PC-9 (cell line): ENCODE measurements around the gene LRCOL1.

Experiments used
- EZH2 ChIP-seq: fragments of 200-600 bp; sonication (generic); IDR thresholded peaks from 2 replicates; pipeline ENCODE4 v1.8.0; 2017; ENCODE audit warnings: antibody characterized with exemption, low read depth
- TF ChIP-seq, protein P1 (sequence below): fragments of 200-600 bp; sonication (generic); conservative IDR thresholded peaks from 2 replicates; pipeline ENCODE4 v1.6.1; 2017; ENCODE audit warnings: mixed run types, antibody characterized with exemption, mild to moderate bottlenecking, moderate library complexity

DNA sequence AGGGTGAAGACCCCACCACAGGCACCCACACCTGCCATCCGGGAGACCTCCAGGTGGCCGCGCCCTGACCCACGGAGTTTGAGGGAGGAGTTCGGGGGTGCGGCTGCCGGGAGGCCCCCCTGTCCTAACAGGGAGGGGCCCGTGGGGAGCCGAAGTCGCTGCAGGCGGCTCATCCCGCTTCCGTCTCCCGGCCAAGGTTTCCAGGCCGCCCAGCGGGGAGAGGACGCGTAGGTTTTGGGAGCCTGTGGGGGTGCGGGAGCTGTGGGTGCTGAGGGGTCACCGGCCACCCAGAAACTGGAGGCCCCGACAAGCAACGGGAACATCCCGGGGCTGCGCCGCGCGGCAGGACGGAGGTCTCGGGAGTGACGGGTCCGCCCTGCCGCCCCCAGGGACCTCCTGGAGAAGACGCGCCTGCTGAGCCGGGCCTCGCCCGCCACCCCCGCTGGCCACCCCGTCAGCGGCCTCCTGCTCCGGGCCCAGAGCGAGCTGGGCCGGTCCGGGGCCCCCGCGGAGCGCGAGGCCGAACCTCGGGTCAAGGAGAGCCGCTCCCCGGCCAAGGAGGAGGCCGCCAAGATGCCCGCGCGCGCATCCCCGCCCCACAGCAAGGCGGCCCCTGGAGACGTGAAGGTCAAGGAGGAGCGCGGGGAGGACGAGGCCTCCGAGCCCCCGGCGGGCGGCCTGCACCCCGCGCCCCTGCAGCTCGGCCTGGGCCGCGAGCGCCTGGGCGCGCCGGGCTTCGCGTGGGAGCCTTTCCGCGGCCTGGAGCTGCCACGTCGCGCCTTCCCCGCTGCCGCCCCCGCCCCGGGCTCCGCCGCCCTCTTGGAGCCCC, 27.6 kb downstream of the LRCOL1 start:
- TF ChIP-seq EZH2 = no peak
- TF ChIP-seq, protein P1, sequence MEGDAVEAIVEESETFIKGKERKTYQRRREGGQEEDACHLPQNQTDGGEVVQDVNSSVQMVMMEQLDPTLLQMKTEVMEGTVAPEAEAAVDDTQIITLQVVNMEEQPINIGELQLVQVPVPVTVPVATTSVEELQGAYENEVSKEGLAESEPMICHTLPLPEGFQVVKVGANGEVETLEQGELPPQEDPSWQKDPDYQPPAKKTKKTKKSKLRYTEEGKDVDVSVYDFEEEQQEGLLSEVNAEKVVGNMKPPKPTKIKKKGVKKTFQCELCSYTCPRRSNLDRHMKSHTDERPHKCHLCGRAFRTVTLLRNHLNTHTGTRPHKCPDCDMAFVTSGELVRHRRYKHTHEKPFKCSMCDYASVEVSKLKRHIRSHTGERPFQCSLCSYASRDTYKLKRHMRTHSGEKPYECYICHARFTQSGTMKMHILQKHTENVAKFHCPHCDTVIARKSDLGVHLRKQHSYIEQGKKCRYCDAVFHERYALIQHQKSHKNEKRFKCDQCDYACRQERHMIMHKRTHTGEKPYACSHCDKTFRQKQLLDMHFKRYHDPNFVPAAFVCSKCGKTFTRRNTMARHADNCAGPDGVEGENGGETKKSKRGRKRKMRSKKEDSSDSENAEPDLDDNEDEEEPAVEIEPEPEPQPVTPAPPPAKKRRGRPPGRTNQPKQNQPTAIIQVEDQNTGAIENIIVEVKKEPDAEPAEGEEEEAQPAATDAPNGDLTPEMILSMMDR = no peak
